Effector memory CD8-positive, alpha-beta T cell (primary cell): ENCODE measurements around the gene NDFIP1.

ENCODE experiments used
- ATAC-seq: fragments of 150-1000 bp; cut with Tn5 transposase; replicated peaks from 2 replicates; pipeline ENCODE4 v1.10.0; 2021; ENCODE audit warnings: mild to moderate bottlenecking, moderate library complexity
- DNase-seq, 3 experiments: peaks; one replicate each; pipeline ENCODE4 v3.0.0; 2021
- H3K27ac Mint-ChIP-seq, 2 donors: one replicate each; pipeline ENCODE4 v1.8.0; 2022; ENCODE audit warnings: mild to moderate bottlenecking in 2 of 2, mixed read lengths in 2 of 2, moderate library complexity in 2 of 2
- H3K27me3 Mint-ChIP-seq, 2 donors: one replicate each; pipeline ENCODE4 v1.8.0; 2022; ENCODE audit warnings: mixed read lengths in 2 of 2
- H3K36me3 Mint-ChIP-seq: one replicate; pipeline ENCODE4 v1.8.0; 2022; ENCODE audit warnings: mild to moderate bottlenecking, moderate library complexity, mixed read lengths; ENCODE audit not compliant: insufficient read depth
- H3K4me1 Mint-ChIP-seq, 2 donors: one replicate each; pipeline ENCODE4 v1.8.0; 2022; ENCODE audit warnings: low read depth in 2 of 2, mixed read lengths in 2 of 2
- H3K4me3 Mint-ChIP-seq, 2 donors: one replicate each; pipeline ENCODE4 v1.8.0; 2022; ENCODE audit warnings: mild to moderate bottlenecking in 2 of 2, mixed read lengths in 2 of 2, moderate library complexity in 2 of 2
- H3K9me3 Mint-ChIP-seq, 2 donors: one replicate each; pipeline ENCODE4 v1.8.0; 2022; ENCODE audit warnings: mixed read lengths in 2 of 2

NDFIP1 gene

GRCh38 chr5:142115937-142116614 lies 7.5 kb downstream of the NDFIP1 start:
- H3K4me1 Mint-ChIP-seq, result peaks cover 41 to 60% of the 10 kb centered on the region in 2 donors

GRCh38 chr5:142117579-142118151 lies 9.1 kb downstream of the NDFIP1 start:
- DNase-seq (no peak), ATAC-seq (no peak)
- H3K4me3 Mint-ChIP-seq, result peak overlapping the region in 1 of 2 donors; percentile 44
- no peaks in the 10 kb centered on the region for H3K27me3 Mint-ChIP-seq
- no peaks in the 10 kb centered on the region for H3K9me3 Mint-ChIP-seq
- H3K27ac Mint-ChIP-seq, result no peak overlapping the region
- H3K4me1 Mint-ChIP-seq, result peaks cover 37 to 64% of the 10 kb centered on the region in 2 donors
- H3K36me3 Mint-ChIP-seq, result peaks cover 20% of the 10 kb centered on the region

More at GRCh38 chr5:142115937-142116614, 7.5 kb downstream of the NDFIP1 start:
- DNase-seq (no peak), ATAC-seq (no peak)
- no peak overlapping the region for H3K4me3 Mint-ChIP-seq
- H3K27ac Mint-ChIP-seq, result peak overlapping the region in 1 of 2 donors; percentile 71
- H3K9me3 Mint-ChIP-seq, result no peaks in the 10 kb centered on the region
- no peaks in the 10 kb centered on the region for H3K27me3 Mint-ChIP-seq
- H3K36me3 Mint-ChIP-seq, result peaks cover 13% of the 10 kb centered on the region

GRCh38 chr5:142118155-142118686 lies 9.6 kb downstream of the NDFIP1 start:
- Mint-ChIP-seq H3K9me3 (no peaks in the 10 kb centered on the region), H3K36me3 (peaks cover 25% of the 10 kb centered on the region), H3K4me1 (peaks cover 35 to 60% of the 10 kb centered on the region in 2 donors)

GRCh38 chr5:142119051-142119625 lies 10.6 kb downstream of the NDFIP1 start:
- Mint-ChIP-seq H3K27ac (peak overlapping the region in 1 of 2 donors; percentile 7), H3K4me3 (no peak overlapping the region), H3K27me3 (no peaks in the 10 kb centered on the region), H3K9me3 (no peaks in the 10 kb centered on the region), H3K4me1 (peaks cover 35 to 53% of the 10 kb centered on the region in 2 donors), H3K36me3 (peaks cover 23% of the 10 kb centered on the region)
- DNase-seq (no peak), ATAC-seq (no peak)

More at GRCh38 chr5:142118155-142118686, 9.6 kb downstream of the NDFIP1 start:
- Mint-ChIP-seq H3K27me3 (no peaks in the 10 kb centered on the region), H3K4me3 (peak overlapping the region in 1 of 2 donors; percentile 44), H3K27ac (no peak overlapping the region)
- no peak for ATAC-seq
- DNase-seq, result no peak

GRCh38 chr5:142120247-142120935 lies 11.8 kb downstream of the NDFIP1 start:
- ATAC-seq, result no peak
- DNase-seq, result no peak
- Mint-ChIP-seq H3K9me3 (no peaks in the 10 kb centered on the region), H3K27me3 (no peaks in the 10 kb centered on the region), H3K36me3 (peaks cover 18% of the 10 kb centered on the region), H3K27ac (peak overlapping the region; percentile 20 to 44), H3K4me1 (peaks cover 35 to 59% of the 10 kb centered on the region in 2 donors), H3K4me3 (peak overlapping the region; percentile 1 to 8)

GRCh38 chr5:142122121-142122520 lies 13.5 kb downstream of the NDFIP1 start:
- peak overlapping the region in 1 of 2 donors; percentile 11 for H3K27ac Mint-ChIP-seq
- no peak for ATAC-seq
- DNase-seq, result no peak
- H3K27me3 Mint-ChIP-seq, result no peaks in the 10 kb centered on the region
- H3K9me3 Mint-ChIP-seq, result no peaks in the 10 kb centered on the region
- no peak overlapping the region for H3K4me3 Mint-ChIP-seq
- H3K36me3 Mint-ChIP-seq, result peaks cover 16% of the 10 kb centered on the region
- H3K4me1 Mint-ChIP-seq, result peaks cover 32 to 69% of the 10 kb centered on the region in 2 donors

- Mint-ChIP-seq H3K4me3 (no peak overlapping the region), H3K27ac (no peak overlapping the region), H3K36me3 (peaks cover 15% of the 10 kb centered on the region), H3K4me1 (peaks cover 32 to 76% of the 10 kb centered on the region in 2 donors), H3K27me3 (no peaks in the 10 kb centered on the region), H3K9me3 (no peaks in the 10 kb centered on the region)
- ATAC-seq (no peak), DNase-seq (no peak)
Measured at GRCh38 chr5:142125378-142125777, 16.8 kb downstream of the NDFIP1 start.

- H3K4me1 Mint-ChIP-seq, result peaks cover 28 to 70% of the 10 kb centered on the region in 2 donors
Measured at GRCh38 chr5:142125963-142126362, 17.4 kb downstream of the NDFIP1 start.

GRCh38 chr5:142128675-142129208 lies 20.2 kb downstream of the NDFIP1 start:
- peak overlapping the region in 1 of 2 donors; percentile 4 for H3K4me3 Mint-ChIP-seq
- no peaks in the 10 kb centered on the region for H3K9me3 Mint-ChIP-seq
- peaks cover 5% of the 10 kb centered on the region for H3K36me3 Mint-ChIP-seq
- H3K27ac Mint-ChIP-seq, result peak overlapping the region; percentile 28 to 66
- ATAC-seq (no peak), DNase-seq (no peak)
- peaks cover 25 to 64% of the 10 kb centered on the region in 2 donors for H3K4me1 Mint-ChIP-seq
- no peaks in the 10 kb centered on the region for H3K27me3 Mint-ChIP-seq

More at GRCh38 chr5:142125963-142126362, 17.4 kb downstream of the NDFIP1 start:
- H3K4me3 Mint-ChIP-seq, result no peak overlapping the region
- DNase-seq (no peak), ATAC-seq (no peak)
- no peaks in the 10 kb centered on the region for H3K9me3 Mint-ChIP-seq
- no peak overlapping the region for H3K27ac Mint-ChIP-seq
- no peaks in the 10 kb centered on the region for H3K27me3 Mint-ChIP-seq
- H3K36me3 Mint-ChIP-seq, result peaks cover 17% of the 10 kb centered on the region

GRCh38 chr5:142129446-142130066 lies 21.0 kb downstream of the NDFIP1 start:
- H3K4me3 Mint-ChIP-seq, result no peak overlapping the region
- DNase-seq (no peak), ATAC-seq (no peak)
- H3K4me1 Mint-ChIP-seq, result peaks cover 20 to 58% of the 10 kb centered on the region in 2 donors
- H3K36me3 Mint-ChIP-seq, result peaks cover 7% of the 10 kb centered on the region
- H3K27me3 Mint-ChIP-seq, result no peaks in the 10 kb centered on the region
- peak overlapping the region; percentile 28 to 66 for H3K27ac Mint-ChIP-seq
- H3K9me3 Mint-ChIP-seq, result no peaks in the 10 kb centered on the region

GRCh38 chr5:142131394-142131793 lies 22.8 kb downstream of the NDFIP1 start:
- peaks cover 20 to 49% of the 10 kb centered on the region in 2 donors for H3K4me1 Mint-ChIP-seq
- H3K27ac Mint-ChIP-seq, result peak overlapping the region in 1 of 2 donors; percentile 59
- H3K4me3 Mint-ChIP-seq, result no peak overlapping the region
- H3K36me3 Mint-ChIP-seq, result peaks cover 25% of the 10 kb centered on the region
- DNase-seq (no peak), ATAC-seq (no peak)
- no peaks in the 10 kb centered on the region for H3K27me3 Mint-ChIP-seq
- H3K9me3 Mint-ChIP-seq, result no peaks in the 10 kb centered on the region

GRCh38 chr5:142132916-142133315 lies 24.3 kb downstream of the NDFIP1 start:
- Mint-ChIP-seq H3K27ac (no peak overlapping the region), H3K4me3 (no peak overlapping the region), H3K27me3 (no peaks in the 10 kb centered on the region), H3K36me3 (peaks cover 41% of the 10 kb centered on the region), H3K4me1 (peaks cover 17 to 34% of the 10 kb centered on the region in 2 donors), H3K9me3 (no peaks in the 10 kb centered on the region)
- no peak for ATAC-seq
- no peak for DNase-seq
